H1 (cell line): ENCODE data around the gene OBSCN. TPM values are rescaled to one million over a fixed set of nuclear protein-coding genes. Genes with fewer than 3 reads are reported as not detected.
A peak's percentile ranks its signal among the peaks of the same experiment; 100 is the strongest.

Experiments
- CTCF ChIA-PET: fragments of 300-600 bp; sonication (Branson Sonifier 250); formaldehyde crosslinking; loops from one replicate; lab custom pipeline; 2021; ENCODE audit not compliant: partially characterized antibody; lab: Charles Lee
- POLR2A ChIA-PET: fragments of 300-600 bp; sonication (Branson Sonifier 250); formaldehyde crosslinking; loops from one replicate; lab custom pipeline; 2021; ENCODE audit warnings: inconsistent platforms; ENCODE audit not compliant: partially characterized antibody; lab: Charles Lee
- DNase-seq, 2 experiments: peaks; one replicate each; pipeline versions ENCODE4 v3.0.0 to v3.0.0-alpha.2; 2010 to 2022; ENCODE audit warnings: low spot score in 2 of 2, low read depth in 1 of 2, mixed read lengths in 1 of 2
- FAIRE-seq: peaks from 2 replicates; lab custom pipeline; 2011; peaks lifted over from hg19 to GRCh38; lab: Jason Lieb, UNC
- H2AFZ ChIP-seq: 2 replicates; pipeline ENCODE4 v1.8.1; 2012; ENCODE audit warnings: low read length, inconsistent platforms
- H2AK5ac ChIP-seq: 2 replicates; pipeline ENCODE4 v1.6.1; 2013; ENCODE audit warnings: low read depth, low read length
- H2BK120ac ChIP-seq: replicated peaks from 2 replicates; pipeline ENCODE3; 2013; ENCODE audit warnings: low read depth, low read length, inconsistent platforms
- H2BK12ac ChIP-seq: 2 replicates; pipeline ENCODE4 v1.6.1; 2013; ENCODE audit warnings: low read depth, low read length
- H2BK15ac ChIP-seq: 2 replicates; pipeline ENCODE4 v1.6.1; 2013; ENCODE audit warnings: low read length
- H2BK20ac ChIP-seq: 2 replicates; pipeline ENCODE4 v1.6.1; 2013; ENCODE audit warnings: low read length
- H2BK5ac ChIP-seq: 2 replicates; pipeline ENCODE4 v1.6.1; 2013; ENCODE audit warnings: low read depth, low read length
- H3K14ac ChIP-seq: 2 replicates; pipeline ENCODE4 v1.6.1; 2013; ENCODE audit warnings: inconsistent platforms; ENCODE audit not compliant: insufficient read length
- H3K18ac ChIP-seq: 2 replicates; pipeline ENCODE4 v1.6.1; 2013; ENCODE audit warnings: low read length; ENCODE audit errors: extremely low read depth
- H3K23ac ChIP-seq: 2 replicates; pipeline ENCODE4 v1.6.1; 2013; ENCODE audit warnings: inconsistent platforms; ENCODE audit not compliant: insufficient read length
- H3K23me2 ChIP-seq: 2 replicates; pipeline ENCODE4 v1.6.1; 2013; ENCODE audit warnings: low read depth, low read length
- H3K27ac ChIP-seq: 2 replicates; pipeline ENCODE4 v1.6.1; 2011; ENCODE audit warnings: low read depth, low read length, inconsistent platforms
- H3K27me3 ChIP-seq, 4 experiments: replicated peaks in 1 of 4; 1 replicate in 1 of 4; 2 replicates in 3 of 4; pipeline versions ENCODE4 v1.6.1 to v1.8.1; 2011 to 2013; ENCODE audit warnings: low read length in 3 of 4, mild to moderate bottlenecking in 3 of 4, inconsistent platforms in 2 of 4, mixed read lengths in 2 of 4, moderate library complexity in 1 of 4; ENCODE audit not compliant: control insufficient read depth in 3 of 4, insufficient read depth in 3 of 4; ENCODE audit errors: extremely low read depth in 1 of 4
- H3K36me3 ChIP-seq, 4 experiments: 2 replicates each; pipeline versions ENCODE4 v1.6.1 to v1.8.1; 2011 to 2013; ENCODE audit warnings: mild to moderate bottlenecking in 4 of 4, low read length in 3 of 4, moderate library complexity in 2 of 4, control low read depth in 1 of 4, inconsistent platforms in 1 of 4; ENCODE audit not compliant: insufficient read depth in 4 of 4, control insufficient read depth in 2 of 4
- H3K4ac ChIP-seq: replicated peaks from 2 replicates; pipeline ENCODE3; 2013; ENCODE audit warnings: low read length, low read depth, mixed read lengths, inconsistent platforms; ENCODE audit not compliant: insufficient read length
- H3K4me1 ChIP-seq, 4 experiments: replicated peaks in 1 of 4; 1 replicate in 1 of 4; 2 replicates in 3 of 4; pipeline versions ENCODE4 v1.6.1 to v1.8.1; 2011 to 2013; ENCODE audit warnings: low read length in 3 of 4, inconsistent platforms in 2 of 4, mixed read lengths in 1 of 4; ENCODE audit not compliant: insufficient read depth in 4 of 4, control insufficient read depth in 3 of 4
- H3K4me2 ChIP-seq, 2 experiments: 2 replicates each; pipeline versions ENCODE4 v1.6.1 to v1.8.1; 2011 to 2013; ENCODE audit warnings: low read depth in 2 of 2, low read length in 2 of 2, control low read depth in 1 of 2, inconsistent platforms in 1 of 2, mild to moderate bottlenecking in 1 of 2; ENCODE audit not compliant: insufficient read depth in 1 of 2
- H3K4me3 ChIP-seq, 4 experiments: fragments of 200-600, 300-600 bp in 1 of 4; sonication (generic), shearing (Covaris generic), sonication (Bioruptor Twin) in 1 of 4; 2 replicates each; pipeline versions ENCODE4 v1.5.1 to v1.8.1; 2011 to 2016; ENCODE audit warnings: low read length in 4 of 4, low read depth in 3 of 4, control low read depth in 2 of 4, inconsistent platforms in 2 of 4, mild to moderate bottlenecking in 2 of 4, mixed read lengths in 1 of 4, moderate library complexity in 1 of 4; ENCODE audit not compliant: insufficient read depth in 2 of 4; ENCODE audit errors: extremely low read depth in 1 of 4
- H3K56ac ChIP-seq: replicated peaks from 2 replicates; pipeline ENCODE3; 2013; ENCODE audit warnings: low read depth, mild to moderate bottlenecking, mixed read lengths, low read length, inconsistent platforms; ENCODE audit not compliant: insufficient read length
- H3K79me1 ChIP-seq: 2 replicates; pipeline ENCODE4 v1.6.1; 2013; ENCODE audit warnings: low read depth, low read length, control low read depth
- H3K79me2 ChIP-seq, 2 experiments: 2 replicates each; pipeline versions ENCODE4 v1.6.1 to v1.8.1; 2012 to 2013; ENCODE audit warnings: low read length in 2 of 2, mild to moderate bottlenecking in 2 of 2, inconsistent platforms in 1 of 2; ENCODE audit not compliant: insufficient read depth in 2 of 2, control insufficient read depth in 1 of 2
- H3K9ac ChIP-seq, 4 experiments: replicated peaks in 1 of 4; 1 replicate in 1 of 4; 2 replicates in 3 of 4; pipeline versions ENCODE4 v1.6.1 to v1.8.1; 2011 to 2013; ENCODE audit warnings: low read depth in 3 of 4, low read length in 3 of 4, control low read depth in 2 of 4, mild to moderate bottlenecking in 2 of 4, moderate library complexity in 2 of 4, inconsistent platforms in 1 of 4; ENCODE audit errors: extremely low read depth in 1 of 4
- H3K9me3 ChIP-seq, 2 experiments: 2 replicates each; pipeline versions ENCODE4 v1.6.1 to v1.8.1; 2012 to 2013; ENCODE audit warnings: mild to moderate bottlenecking in 2 of 2, moderate library complexity in 2 of 2, control low read depth in 1 of 2, inconsistent platforms in 1 of 2, low read depth in 1 of 2, low read length in 1 of 2, mixed read lengths in 1 of 2; ENCODE audit not compliant: insufficient read depth in 2 of 2
- H4K20me1 ChIP-seq, 2 experiments: replicated peaks in 1 of 2; 2 replicates each; pipeline versions ENCODE3 to v1.8.1; 2011 to 2013; ENCODE audit warnings: inconsistent platforms in 2 of 2, low read length in 2 of 2, mild to moderate bottlenecking in 1 of 2; ENCODE audit not compliant: insufficient read depth in 2 of 2, control insufficient read depth in 1 of 2
- H4K5ac ChIP-seq: 2 replicates; pipeline ENCODE4 v1.6.1; 2013; ENCODE audit warnings: low read length, low read depth, mixed read lengths, inconsistent platforms; ENCODE audit not compliant: insufficient read length
- H4K8ac ChIP-seq: 2 replicates; pipeline ENCODE4 v1.8.0; 2013; ENCODE audit warnings: mild to moderate bottlenecking, moderate library complexity, low read length, inconsistent platforms; ENCODE audit not compliant: insufficient read depth; ENCODE audit errors: extremely low read depth
- H4K91ac ChIP-seq: replicated peaks from 2 replicates; pipeline ENCODE3; 2013; ENCODE audit warnings: low read length, mixed read lengths, inconsistent platforms; ENCODE audit not compliant: insufficient read length
- CBX8 ChIP-seq: fragments of 300-800, 300-1000 bp; sonication (generic); IDR thresholded peaks from 2 replicates; pipeline ENCODE4 v1.7.1; 2016; ENCODE audit warnings: low read depth, low read length, borderline replicate concordance
- CHD2 ChIP-seq: IDR thresholded peaks from 2 replicates; pipeline ENCODE4 v1.6.1; 2012; ENCODE audit warnings: low read length, improper control_type of control experiment
- MAX ChIP-seq: IDR thresholded peaks from 2 replicates; pipeline ENCODE4 v1.6.1; 2012; ENCODE audit warnings: inconsistent platforms
- POU5F1 ChIP-seq: IDR thresholded peaks from 2 replicates; pipeline ENCODE4 v1.6.1; 2011; ENCODE audit warnings: low read depth, mild to moderate bottlenecking, low read length, moderate library complexity
- RAD21 ChIP-seq, 2 experiments: IDR thresholded peaks in 1 of 2; conservative IDR thresholded peaks in 1 of 2; 2 replicates each; pipeline ENCODE4 v1.6.1; 2011; ENCODE audit warnings: low read depth in 2 of 2, low read length in 2 of 2, improper control_type of control experiment in 1 of 2, inconsistent platforms in 1 of 2, mild to moderate bottlenecking in 1 of 2, moderate library complexity in 1 of 2
- TCF12 ChIP-seq: IDR thresholded peaks from 2 replicates; pipeline ENCODE4 v1.6.1; 2011; ENCODE audit warnings: low read depth, mild to moderate bottlenecking, low read length
- WGBS, 2 experiments: shearing (Covaris generic) in 1 of 2; methylation state at CpG; one replicate each; pipeline versions ENCODE4 v1.1.6 to v1.1.7; 2013 to 2015; ENCODE audit warnings: low lambda C conversion rate in 2 of 2, mixed read lengths in 2 of 2, inconsistent platforms in 1 of 2, low coverage in 1 of 2, missing lambda C conversion rate in 1 of 2; ENCODE audit not compliant: insufficient replicate concordance in 2 of 2, insufficient coverage in 1 of 2, insufficient read length in 1 of 2; ENCODE audit errors: extremely low coverage in 1 of 2, missing lambda C conversion rate in 1 of 2; 5-methylcytosine and 5-hydroxymethylcytosine counted together
- polyA plus RNA-seq, 7 experiments: library from polyadenylated mRNA; depleted of rRNA in 3 of 7; stranded (reverse) in 5 of 7; unstranded in 2 of 7; fragments of >200 nt in 5 of 7; fragments of 200-250 nt in 2 of 7; gene quantifications; 1 replicate in 5 of 7; 2 replicates in 1 of 7; 4 replicates in 1 of 7; pipeline versions ENCODE4 v1.2.1 to v1.2.3, GENCODE V29; 2011 to 2013; ENCODE audit warnings: missing spikeins in 2 of 7, mixed read lengths in 2 of 7
- total RNA-seq: library from RNA; stranded (reverse); fragmentation: NEBNext Ultra II Directional; extraction: Animal tissue kit (Norgen Biotek cat#: 25700); gene quantifications from 2 replicates; pipeline ENCODE4 v1.2.1, GENCODE V29; 2021

OBSCN gene
- total and polyA plus RNA-seq, 2 of the 8 experiments (the other 6 are each of a cell fraction or from before 2014, with no cell fraction given): 7.5 to 28.4 TPM

- Histone ChIP-seq H3K36me3 (no peaks in the 10 kb centered on the region), H3K14ac (no peak overlapping the region), H3K27me3 (no peaks in the 10 kb centered on the region), H3K9me3 (no peaks in the 10 kb centered on the region), H3K27ac (no peak overlapping the region), H3K4me2 (no peak overlapping the region), H2AK5ac (no peak overlapping the region), H2BK20ac (no peak overlapping the region), H2BK120ac (no peak overlapping the region), H2BK12ac (no peak overlapping the region), H2AFZ (no peak overlapping the region), H3K4ac (no peak overlapping the region), H3K23me2 (no peaks in the 10 kb centered on the region), H3K79me1 (no peaks in the 10 kb centered on the region), H3K4me1 (no peaks in the 10 kb centered on the region), H3K56ac (no peak overlapping the region), H4K91ac (no peak overlapping the region), H3K23ac (no peak overlapping the region), H3K18ac (no peak overlapping the region), H3K9ac (no peak overlapping the region), H3K4me3 (no peak overlapping the region), H2BK5ac (no peak overlapping the region), H4K8ac (no peak overlapping the region; the same call in 1 of the 2 replicates), H3K79me2 (no peaks in the 10 kb centered on the region), H4K5ac (no peak overlapping the region), H2BK15ac (no peak overlapping the region), H4K20me1 (peaks cover 4 to 9% of the 10 kb centered on the region in 2 experiments)
- peak in 1 of 2 experiments; percentile 43 for DNase-seq
- 85% methylated on average over 8 of the region's 8 CpGs; no CpG with 5 or more reads in 1 of the 2 experiments for WGBS, 2 experiments
- no peak for FAIRE-seq
- ChIA-PET CTCF (interaction anchor here (1.0 to 2.3 kb wide), 8 partner anchors 9 to 99 kb away, joined by 3 to 11 read pairs (median 4); no protein-coding TSS in a partner anchor), POLR2A (no interaction called here)
- TF ChIP-seq TCF12 (no peak), POU5F1 (no peak), MAX (no peak), CHD2 (no peak), CBX8 (no peak), RAD21 (IDR thresholded peaks at IDR 0.05 in 1 of 2, conservative IDR thresholded peaks at IDR 0.05 in 1 of 2; ENCODE audit: low read depth in 2 of 2, low read length in 2 of 2) (no peak)
Measured at GRCh38 chr1:228268881-228269265, 61.0 kb downstream of the OBSCN start.
